HG03460 (cell line): ENCODE data around the gene VIPR2.
"Not testable (repeated sequence)": the region's sequence is repeated elsewhere in the genome, so short reads cannot be mapped to it uniquely, and the experiment has no call there.

Experiments
- ATAC-seq: cut with Tn5 transposase; IDR thresholded peaks from one replicate; pipeline ENCODE4 v1.9.1; 2021; ENCODE audit not compliant: unreplicated experiment

Gene VIPR2

GRCh38 chr7:159105832-159106811 is 38.5 kb downstream of the VIPR2 start:
- no peak for ATAC-seq

GRCh38 chr7:159105066-159105780 is 39.4 kb downstream of the VIPR2 start:
- no peak for ATAC-seq

GRCh38 chr7:159104188-159104920 is 40.3 kb downstream of the VIPR2 start:
- no peak for ATAC-seq

GRCh38 chr7:159103382-159104187 is 41.1 kb downstream of the VIPR2 start:
- no peak for ATAC-seq

GRCh38 chr7:159102681-159103381 is 41.8 kb downstream of the VIPR2 start:
- no peak for ATAC-seq

GRCh38 chr7:159101661-159102091 is 43.0 kb downstream of the VIPR2 start:
- not testable (repeated sequence) for ATAC-seq

- ATAC-seq, result not testable (repeated sequence)
Observed at GRCh38 chr7:159101083-159101395, 43.6 kb downstream of the VIPR2 start.

- not testable (repeated sequence) for ATAC-seq
Observed at GRCh38 chr7:159100281-159101082, 44.2 kb downstream of the VIPR2 start.

GRCh38 chr7:159099711-159100231 is 44.9 kb downstream of the VIPR2 start:
- ATAC-seq, result no peak

GRCh38 chr7:159098811-159099655 is 45.6 kb downstream of the VIPR2 start:
- ATAC-seq, result no peak

GRCh38 chr7:159098424-159098786 is 46.3 kb downstream of the VIPR2 start:
- ATAC-seq, result no peak

- ATAC-seq, result no peak
Observed at GRCh38 chr7:159097661-159098423, 46.8 kb downstream of the VIPR2 start.

GRCh38 chr7:159096736-159097581 is 47.7 kb downstream of the VIPR2 start:
- no peak for ATAC-seq

- ATAC-seq, result no peak
Observed at GRCh38 chr7:159095979-159096411, 48.7 kb downstream of the VIPR2 start.

- no peak for ATAC-seq
Observed at GRCh38 chr7:159094919-159095915, 49.5 kb downstream of the VIPR2 start.
